HG03469 (cell line): ENCODE results near the gene MEOX1.

Experiments used
- ATAC-seq: cut with Tn5 transposase; IDR thresholded peaks from one replicate; pipeline ENCODE4 v1.9.1; 2021; ENCODE audit warnings: mild to moderate bottlenecking, moderate library complexity, moderate number of reproducible peaks; ENCODE audit not compliant: unreplicated experiment

The MEOX1 gene

GRCh38 chr17:43680461-43680860, 18.7 kb upstream of the MEOX1 start:
- no peak for ATAC-seq

GRCh38 chr17:43679911-43680310, 18.2 kb upstream of the MEOX1 start:
- ATAC-seq = no peak

DNA sequence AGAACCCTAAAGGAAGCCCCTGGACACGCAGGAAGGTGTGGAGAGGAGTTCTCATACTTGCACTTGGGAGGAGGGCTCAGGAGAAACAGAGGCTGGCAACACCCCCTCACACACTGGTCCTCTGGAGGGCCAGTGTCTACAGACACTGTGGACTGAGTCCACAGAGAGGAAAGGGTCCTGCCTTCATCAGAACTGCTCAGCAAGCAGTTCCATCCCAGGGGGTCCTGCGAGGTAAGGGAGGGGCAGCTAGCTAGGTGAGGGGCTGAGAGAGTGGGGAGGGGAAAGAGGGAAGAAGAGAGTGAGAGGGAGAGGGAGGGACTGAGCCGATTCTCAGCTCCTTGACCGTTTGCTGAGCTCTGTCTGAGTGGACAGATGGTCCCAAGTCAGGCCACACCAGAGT, 17.7 kb upstream of the MEOX1 start:
- ATAC-seq = no peak

GRCh38 chr17:43676471-43676870, 14.7 kb upstream of the MEOX1 start:
- no peak for ATAC-seq

- no peak for ATAC-seq
Observed at GRCh38 chr17:43674394-43674793, 12.7 kb upstream of the MEOX1 start.

- no peak for ATAC-seq
Observed at GRCh38 chr17:43673516-43674323, 12.0 kb upstream of the MEOX1 start.

GRCh38 chr17:43671755-43672519, 10.2 kb upstream of the MEOX1 start:
- ATAC-seq = no peak

DNA sequence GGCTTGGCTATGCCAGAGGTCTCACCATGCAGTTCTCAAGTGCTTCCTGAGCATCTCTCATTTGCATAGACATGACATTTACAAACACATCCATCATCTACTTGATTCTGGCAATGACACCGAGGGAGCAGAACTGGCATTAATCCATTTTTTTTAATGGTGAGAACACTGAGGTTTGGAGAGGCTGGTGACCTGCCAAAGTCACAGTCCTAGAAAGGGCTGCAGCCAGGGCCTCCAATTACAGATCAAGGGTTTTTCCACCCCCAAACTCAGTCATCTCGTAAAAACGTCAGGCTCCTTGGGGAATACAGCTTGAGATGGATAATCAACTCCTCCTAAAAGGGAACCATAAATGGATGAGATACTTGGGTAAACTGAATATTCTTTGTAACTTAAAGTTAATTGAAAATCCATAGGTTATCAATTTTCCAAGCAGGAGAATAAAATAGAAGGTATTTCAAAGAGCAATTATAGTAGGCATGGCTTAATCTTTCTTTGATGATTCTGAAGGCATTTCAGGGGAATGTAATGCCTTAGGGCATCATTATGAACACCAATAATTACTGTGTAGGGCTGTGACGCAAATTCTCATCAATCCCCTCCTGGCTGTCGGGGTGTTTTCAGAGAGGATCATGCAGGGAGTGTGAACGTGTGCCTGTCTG, 9.4 kb upstream of the MEOX1 start:
- no peak for ATAC-seq

GRCh38 chr17:43670645-43671030, 8.9 kb upstream of the MEOX1 start:
- ATAC-seq = no peak

DNA sequence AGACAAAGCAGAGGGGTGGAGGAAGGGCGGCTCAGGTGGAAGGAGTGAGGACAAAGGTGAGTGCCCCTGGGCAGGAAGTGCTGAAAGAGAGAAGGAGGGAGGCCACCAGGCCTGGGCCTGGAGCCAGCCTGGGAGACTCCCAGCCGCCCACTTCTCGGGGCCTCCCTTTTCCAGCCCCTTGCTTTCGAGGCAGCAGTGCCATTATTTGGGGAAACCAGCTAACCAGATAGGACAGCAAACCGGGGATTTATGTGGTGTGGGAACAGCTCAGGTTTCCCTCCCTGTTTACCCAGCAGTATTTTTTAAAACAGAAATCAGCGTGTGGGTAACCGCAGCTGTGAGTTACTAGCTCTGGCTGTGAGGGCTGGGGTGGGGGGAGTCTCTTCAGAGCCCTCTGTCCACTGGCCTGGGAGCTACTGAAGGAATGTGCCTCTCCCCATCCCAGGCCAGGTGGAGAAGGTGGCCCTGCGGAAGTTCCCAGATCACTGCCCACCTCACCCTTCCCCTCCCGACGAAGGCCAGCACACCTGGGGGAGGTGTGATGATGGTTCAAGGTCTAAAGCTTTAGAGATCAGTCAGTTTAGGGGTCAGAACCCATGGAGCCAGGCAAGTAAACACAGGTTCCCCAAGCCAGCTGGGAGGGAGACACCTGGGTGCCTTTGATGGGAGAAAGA, 8.4 kb upstream of the MEOX1 start:
- ATAC-seq = no peak

GRCh38 chr17:43667947-43668348, 6.2 kb upstream of the MEOX1 start:
- no peak for ATAC-seq

- ATAC-seq = no peak
Observed at GRCh38 chr17:43667506-43667905, 5.8 kb upstream of the MEOX1 start.

- ATAC-seq = no peak
Observed at GRCh38 chr17:43665937-43666236, 4.2 kb upstream of the MEOX1 start.

DNA sequence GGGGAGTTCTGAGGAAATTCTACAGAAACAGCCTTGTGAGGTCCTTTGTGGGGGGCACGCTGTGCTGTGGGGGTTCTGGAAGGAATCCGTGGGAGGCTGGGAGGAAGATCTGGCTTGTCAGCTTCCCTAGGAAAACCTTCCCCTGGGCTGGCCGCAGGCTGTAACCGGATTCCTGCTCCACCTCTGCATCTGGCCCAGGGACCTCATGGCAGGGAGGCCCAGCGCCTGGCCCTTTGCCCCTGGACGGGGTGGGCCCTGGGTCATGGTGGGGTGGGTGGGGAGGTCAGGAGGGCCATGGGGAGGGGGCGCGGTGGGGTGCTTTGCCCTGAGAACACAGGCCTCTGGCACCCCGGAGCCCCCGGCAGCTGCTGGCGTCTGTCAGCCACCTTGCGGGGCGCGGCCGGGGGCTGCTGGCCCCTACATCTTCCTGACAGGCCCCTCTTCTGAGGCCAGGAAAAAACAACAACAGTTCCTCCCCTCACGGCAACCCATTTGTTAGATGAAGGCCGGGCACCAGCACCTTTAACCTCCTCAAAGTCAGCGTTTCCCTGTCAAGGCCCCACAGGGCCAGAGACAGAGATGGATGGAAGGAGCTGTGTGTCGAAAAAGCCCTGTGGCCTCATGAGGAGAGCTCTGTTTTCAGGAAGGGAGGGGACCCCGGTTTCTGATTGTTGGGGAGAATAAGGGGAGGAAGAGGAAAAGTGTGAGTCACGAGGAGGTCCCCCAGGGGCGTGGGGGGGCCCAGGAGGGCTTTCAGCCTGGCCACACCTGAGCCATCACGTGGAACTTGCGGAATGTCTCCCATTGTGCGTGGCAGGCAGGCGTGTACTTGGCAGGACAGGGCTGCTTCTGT, 3.6 kb upstream of the MEOX1 start:
- ATAC-seq = no peak

GRCh38 chr17:43664096-43664495, 2.4 kb upstream of the MEOX1 start:
- ATAC-seq = no peak

GRCh38 chr17:43663383-43663782, 1.7 kb upstream of the MEOX1 start:
- ATAC-seq = no peak

- ATAC-seq = no peak
Observed at GRCh38 chr17:43662413-43663141, 855 bp upstream of the MEOX1 start.

- ATAC-seq = no peak
Observed at GRCh38 chr17:43660816-43661493, 767 bp downstream of the MEOX1 start.
